Measurements from ENCODE around the gene EPC2. TPM values are rescaled to one million over a fixed set of nuclear protein-coding genes. Genes with fewer than 3 reads are reported as not detected.

The EPC2 gene
- total and polyA plus RNA-seq, 10 of the 15 experiments (the other 5 are each of a cell fraction or from before 2014, with no cell fraction given) = 2.0 to 16.5 (median 10.8) TPM

GRCh38 chr2:148696985-148697384, 52.4 kb downstream of the EPC2 start:
- RAD21 ChIA-PET (ENCODE audit: unreplicated experiment) = no interaction called here
- Histone ChIP-seq H3K79me2 (ENCODE audit: control insufficient read depth, insufficient read depth, low read length) (no peaks in the 10 kb centered on the region), H3K4me3 (no peak overlapping the region), H3K9me3 (replicated peaks; ENCODE audit: control insufficient read depth, insufficient read depth, low read length) (peaks cover 7% of the 10 kb centered on the region), H3K27ac (ENCODE audit: control insufficient read depth, insufficient read depth) (no peak overlapping the region), H2AFZ (ENCODE audit: control insufficient read depth, low read depth, low read length) (no peak overlapping the region), H3K36me3 (ENCODE audit: control insufficient read depth in 2 of 2, insufficient read depth in 2 of 2, low read length in 1 of 2) (peaks cover 0 to 11% of the 10 kb centered on the region in 2 experiments; a peak in 2 of 4 replicates), H3K27me3 (replicated peaks in 1 of 2; ENCODE audit: control insufficient read depth in 2 of 2, insufficient read depth in 2 of 2, low read length in 1 of 2) (no peaks in the 10 kb centered on the region), H3K9ac (ENCODE audit: control insufficient read depth, insufficient read depth, low read length) (no peak overlapping the region), H3K4me2 (ENCODE audit: control insufficient read depth, insufficient read depth) (no peak overlapping the region), H4K20me1 (ENCODE audit: control insufficient read depth, insufficient read depth) (no peaks in the 10 kb centered on the region), H3K4me1 (ENCODE audit: control insufficient read depth, insufficient read depth, low read length) (no peaks in the 10 kb centered on the region)
- 94% methylated on average over 2 of the region's 2 CpGs for WGBS (ENCODE audit: insufficient coverage, insufficient replicate concordance, low lambda C conversion rate, missing lambda C conversion rate)
- POLR2A ChIA-PET = no interaction called here
- CTCF ChIA-PET = no interaction called here
- ATAC-seq (no peak), DNase-seq (ENCODE audit: low read depth, low spot score) (no peak), FAIRE-seq (no peak)
- in situ Hi-C loops (cut with MboI) = no loop called here
- SMC1A ChIA-PET (ENCODE audit: uncharacterized antibody, unreplicated experiment) = no interaction called here
- no TSS peak for BruUV-seq (replicated peaks)
- no peak for TF ChIP-seq SREBF1 (IDR thresholded peaks at IDR 0.05; ENCODE audit: low read length)
- no peak for TF ChIP-seq IRF3 (IDR thresholded peaks at IDR 0.05)
- TF ChIP-seq ZBTB4 (CRISPR knock-in tag; IDR thresholded peaks at IDR 0.05) = no peak
- TF ChIP-seq IKZF1 (conservative IDR thresholded peaks at IDR 0.05) = no peak
- no peak for TF ChIP-seq PAX8 (IDR thresholded peaks at IDR 0.05)
- TF ChIP-seq NFIC (IDR thresholded peaks at IDR 0.05; ENCODE audit: low read depth, low read length) = no peak
- no peak for TF ChIP-seq NRF1 (conservative IDR thresholded peaks at IDR 0.05; ENCODE audit: low read depth, low read length)
- TF ChIP-seq HDAC2 (IDR thresholded peaks at IDR 0.05) = no peak
- no peak for TF ChIP-seq FOXK2 (IDR thresholded peaks at IDR 0.05)
- no peak for TF ChIP-seq LARP7 (IDR thresholded peaks at IDR 0.05)
- intact Hi-C loops (cut with micrococcal nuclease; ENCODE audit: unreplicated experiment) = no loop called here
